Measurements from ENCODE around the gene BAX. TPM values are rescaled to one million over a fixed set of nuclear protein-coding genes. Genes with fewer than 3 reads are reported as not detected.
A peak's percentile ranks its signal among the peaks of the same experiment; 100 is the strongest.

Gene BAX
- total and polyA plus RNA-seq, 2 of the 13 experiments (the other 11 are each of a cell fraction or from before 2014, with no cell fraction given), result 139 to 176 TPM

GRCh38 chr19:48946463-48947257, 8.0 kb upstream of the BAX start (continued):
- TF ChIP-seq HMGXB4 (CRISPR knock-in tag; IDR thresholded peaks at IDR 0.05; ENCODE audit: borderline replicate concordance in 1 of 2, low read depth in 1 of 2), result 0 out of 4 replicates have a peak, but pooled peaks of 1 of the 2 experiments have one; percentile 27
- TF ChIP-seq ZNF687 (CRISPR knock-in tag; IDR thresholded peaks at IDR 0.05), result peak; percentile 90
- no peak for TF ChIP-seq SKI (IDR thresholded peaks at IDR 0.05; ENCODE audit: partially characterized antibody)
- TF ChIP-seq NCOA5 (CRISPR knock-in tag; IDR thresholded peaks at IDR 0.05), result no peak
- TF ChIP-seq CCAR2 (optimal IDR thresholded peaks at IDR 0.05; ENCODE audit: low read depth, low read length), result no peak
- no peak for TF ChIP-seq ZNF710 (CRISPR knock-in tag; IDR thresholded peaks at IDR 0.05; ENCODE audit: borderline replicate concordance)
- TF ChIP-seq ONECUT2 (CRISPR knock-in tag; IDR thresholded peaks at IDR 0.05), result no peak
- TF ChIP-seq PHF5A (CRISPR knock-in tag; IDR thresholded peaks at IDR 0.05; ENCODE audit: low read depth, unreplicated experiment), result no peak
- TF ChIP-seq PHB2 (IDR thresholded peaks at IDR 0.05; ENCODE audit: partially characterized antibody), result no peak
- TF ChIP-seq THAP7 (CRISPR knock-in tag; IDR thresholded peaks at IDR 0.05), result no peak
- no peak for TF ChIP-seq ZGPAT (CRISPR knock-in tag; IDR thresholded peaks at IDR 0.05)
- TF ChIP-seq ZNF33A (CRISPR knock-in tag; IDR thresholded peaks at IDR 0.05; ENCODE audit: borderline replicate concordance), result no peak
- no peak for TF ChIP-seq DR1 (CRISPR knock-in tag; IDR thresholded peaks at IDR 0.05)
- TF ChIP-seq SMAD1 (CRISPR knock-in tag; IDR thresholded peaks at IDR 0.05; ENCODE audit: borderline replicate concordance, low read depth), result no peak
- peak; percentile 81; the same call in 1 of the 2 replicates for TF ChIP-seq HNRNPL (IDR thresholded peaks at IDR 0.05; ENCODE audit: low read depth, low read length)
- 0 out of 2 replicates have a peak, but pooled peaks have one; percentile 17 for TF ChIP-seq KDM5B (CRISPR knock-in tag; IDR thresholded peaks at IDR 0.05; ENCODE audit: borderline replicate concordance)
- TF ChIP-seq ZNF430 (CRISPR knock-in tag; IDR thresholded peaks at IDR 0.05), result peak; percentile 56; the same call in 1 of the 2 replicates
- no peak for TF ChIP-seq YY1 (IDR thresholded peaks at IDR 0.05; ENCODE audit: insufficient read depth, insufficient replicate concordance, low read depth, low read length)
